Stimulated activated naive CD8-positive, alpha-beta T cell treated with anti-CD3 and anti-CD28 coated beads, Interleukin-15, Interleukin-2, amounts not matched to agents 100 ng/mL and 50 ng/mL, for 24 hours (primary cell): ENCODE measurements around the gene RPTOR.

ENCODE experiments used
- H3K27ac Mint-ChIP-seq: one replicate; pipeline ENCODE4 v1.8.0; 2021; ENCODE audit warnings: mild to moderate bottlenecking, mixed read lengths
- H3K27me3 Mint-ChIP-seq: one replicate; pipeline ENCODE4 v1.8.0; 2021; ENCODE audit warnings: mixed read lengths
- H3K36me3 Mint-ChIP-seq: one replicate; pipeline ENCODE4 v1.8.0; 2021; ENCODE audit warnings: low read depth, mixed read lengths
- H3K4me1 Mint-ChIP-seq: one replicate; pipeline ENCODE4 v1.8.0; 2021; ENCODE audit warnings: low read depth, mixed read lengths
- H3K4me3 Mint-ChIP-seq: one replicate; pipeline ENCODE4 v1.8.0; 2021; ENCODE audit warnings: mild to moderate bottlenecking, mixed read lengths
- H3K9me3 Mint-ChIP-seq: one replicate; pipeline ENCODE4 v1.8.0; 2021; ENCODE audit warnings: mixed read lengths

The RPTOR gene

GRCh38 chr17:80673152-80673920 lies 128.7 kb downstream of the RPTOR start:
- H3K36me3 Mint-ChIP-seq: peaks cover 29% of the 10 kb centered on the region
- no peaks in the 10 kb centered on the region for H3K27me3 Mint-ChIP-seq
- peak overlapping the region; percentile 84 for H3K27ac Mint-ChIP-seq
- H3K9me3 Mint-ChIP-seq: no peaks in the 10 kb centered on the region
- peak overlapping the region; percentile 27 for H3K4me3 Mint-ChIP-seq
- peaks cover 90% of the 10 kb centered on the region for H3K4me1 Mint-ChIP-seq

GRCh38 chr17:80675438-80676095 lies 130.9 kb downstream of the RPTOR start:
- Mint-ChIP-seq H3K36me3 (peaks cover 17% of the 10 kb centered on the region), H3K4me3 (peak overlapping the region; percentile 62), H3K27ac (peak overlapping the region; percentile 81), H3K4me1 (peaks cover 87% of the 10 kb centered on the region), H3K9me3 (no peaks in the 10 kb centered on the region), H3K27me3 (no peaks in the 10 kb centered on the region)

- Mint-ChIP-seq H3K4me1 (peaks cover 82% of the 10 kb centered on the region), H3K27ac (peak overlapping the region; percentile 81)
These were observed 131.4 kb downstream of the RPTOR start for GRCh38 chr17:80676096-80676466.

GRCh38 chr17:80676564-80676963 lies 131.9 kb downstream of the RPTOR start:
- Mint-ChIP-seq H3K9me3 (no peaks in the 10 kb centered on the region), H3K27ac (peak overlapping the region; percentile 81), H3K36me3 (peaks cover 15% of the 10 kb centered on the region), H3K4me3 (peak overlapping the region; percentile 62), H3K4me1 (peaks cover 77% of the 10 kb centered on the region), H3K27me3 (no peaks in the 10 kb centered on the region)

More at GRCh38 chr17:80676096-80676466, 131.4 kb downstream of the RPTOR start:
- peaks cover 19% of the 10 kb centered on the region for H3K36me3 Mint-ChIP-seq
- no peaks in the 10 kb centered on the region for H3K9me3 Mint-ChIP-seq
- H3K27me3 Mint-ChIP-seq: no peaks in the 10 kb centered on the region
- peak overlapping the region; percentile 62 for H3K4me3 Mint-ChIP-seq

- H3K9me3 Mint-ChIP-seq: no peaks in the 10 kb centered on the region
These were observed 132.6 kb downstream of the RPTOR start for GRCh38 chr17:80677214-80677756.

GRCh38 chr17:80679816-80680215 lies 135.2 kb downstream of the RPTOR start:
- H3K4me3 Mint-ChIP-seq: peak overlapping the region; percentile 62

More at GRCh38 chr17:80677214-80677756, 132.6 kb downstream of the RPTOR start:
- Mint-ChIP-seq H3K4me1 (peaks cover 74% of the 10 kb centered on the region), H3K4me3 (peak overlapping the region; percentile 55), H3K27ac (peak overlapping the region; percentile 81), H3K36me3 (peaks cover 14% of the 10 kb centered on the region), H3K27me3 (no peaks in the 10 kb centered on the region)

GRCh38 chr17:80681215-80681614 lies 136.6 kb downstream of the RPTOR start:
- H3K36me3 Mint-ChIP-seq: peaks cover 27% of the 10 kb centered on the region
- H3K27ac Mint-ChIP-seq: no peak overlapping the region
- no peaks in the 10 kb centered on the region for H3K9me3 Mint-ChIP-seq
- H3K27me3 Mint-ChIP-seq: no peaks in the 10 kb centered on the region
- peaks cover 44% of the 10 kb centered on the region for H3K4me1 Mint-ChIP-seq
- H3K4me3 Mint-ChIP-seq: no peak overlapping the region

More at GRCh38 chr17:80679816-80680215, 135.2 kb downstream of the RPTOR start:
- no peaks in the 10 kb centered on the region for H3K9me3 Mint-ChIP-seq
- H3K27ac Mint-ChIP-seq: peak overlapping the region; percentile 64
- no peaks in the 10 kb centered on the region for H3K27me3 Mint-ChIP-seq
- peaks cover 25% of the 10 kb centered on the region for H3K36me3 Mint-ChIP-seq
- H3K4me1 Mint-ChIP-seq: peaks cover 58% of the 10 kb centered on the region

- peaks cover 36% of the 10 kb centered on the region for H3K36me3 Mint-ChIP-seq
- H3K27me3 Mint-ChIP-seq: no peaks in the 10 kb centered on the region
- H3K4me1 Mint-ChIP-seq: peaks cover 41% of the 10 kb centered on the region
- no peaks in the 10 kb centered on the region for H3K9me3 Mint-ChIP-seq
- no peak overlapping the region for H3K4me3 Mint-ChIP-seq
- peak overlapping the region; percentile 52 for H3K27ac Mint-ChIP-seq
These were observed 137.7 kb downstream of the RPTOR start for GRCh38 chr17:80682372-80682771.

GRCh38 chr17:80683625-80684104 lies 139.0 kb downstream of the RPTOR start:
- Mint-ChIP-seq H3K4me1 (peaks cover 30% of the 10 kb centered on the region), H3K27me3 (no peaks in the 10 kb centered on the region), H3K9me3 (no peaks in the 10 kb centered on the region), H3K36me3 (peaks cover 41% of the 10 kb centered on the region), H3K4me3 (no peak overlapping the region), H3K27ac (no peak overlapping the region)

GRCh38 chr17:80687839-80688238 lies 143.2 kb downstream of the RPTOR start:
- H3K9me3 Mint-ChIP-seq: no peaks in the 10 kb centered on the region
- peaks cover 51% of the 10 kb centered on the region for H3K36me3 Mint-ChIP-seq
- H3K4me1 Mint-ChIP-seq: peaks cover 28% of the 10 kb centered on the region
- no peak overlapping the region for H3K4me3 Mint-ChIP-seq
- no peaks in the 10 kb centered on the region for H3K27me3 Mint-ChIP-seq
- no peak overlapping the region for H3K27ac Mint-ChIP-seq

- H3K27ac Mint-ChIP-seq: no peak overlapping the region
- no peaks in the 10 kb centered on the region for H3K27me3 Mint-ChIP-seq
- no peaks in the 10 kb centered on the region for H3K9me3 Mint-ChIP-seq
- no peak overlapping the region for H3K4me3 Mint-ChIP-seq
- peaks cover 25% of the 10 kb centered on the region for H3K4me1 Mint-ChIP-seq
- peaks cover 45% of the 10 kb centered on the region for H3K36me3 Mint-ChIP-seq
These were observed 144.5 kb downstream of the RPTOR start for GRCh38 chr17:80689129-80689619.

- no peak overlapping the region for H3K27ac Mint-ChIP-seq
- no peaks in the 10 kb centered on the region for H3K27me3 Mint-ChIP-seq
- no peaks in the 10 kb centered on the region for H3K9me3 Mint-ChIP-seq
- no peak overlapping the region for H3K4me3 Mint-ChIP-seq
- H3K4me1 Mint-ChIP-seq: peaks cover 48% of the 10 kb centered on the region
- H3K36me3 Mint-ChIP-seq: peaks cover 37% of the 10 kb centered on the region
These were observed 147.1 kb downstream of the RPTOR start for GRCh38 chr17:80691784-80692183.

- peaks cover 52% of the 10 kb centered on the region for H3K4me1 Mint-ChIP-seq
- peaks cover 34% of the 10 kb centered on the region for H3K36me3 Mint-ChIP-seq
- H3K4me3 Mint-ChIP-seq: no peak overlapping the region
- no peaks in the 10 kb centered on the region for H3K9me3 Mint-ChIP-seq
- H3K27ac Mint-ChIP-seq: no peak overlapping the region
- H3K27me3 Mint-ChIP-seq: no peaks in the 10 kb centered on the region
These were observed 148.4 kb downstream of the RPTOR start for GRCh38 chr17:80692931-80693467.

- Mint-ChIP-seq H3K27ac (no peak overlapping the region), H3K36me3 (peaks cover 31% of the 10 kb centered on the region), H3K9me3 (no peaks in the 10 kb centered on the region), H3K4me3 (no peak overlapping the region), H3K4me1 (peaks cover 54% of the 10 kb centered on the region), H3K27me3 (no peaks in the 10 kb centered on the region)
These were observed 148.9 kb downstream of the RPTOR start for GRCh38 chr17:80693511-80693910.
